HuH-7 (cell line): ENCODE results near the gene PCDH8.

Experiments
- DNase-seq: peaks from one replicate; pipeline ENCODE4 v3.0.0; 2011; ENCODE audit warnings: low spot score

PCDH8 gene

GRCh38 chr13:52851137-52851962 lies 2.9 kb upstream of the PCDH8 start:
- peak; percentile 49 for DNase-seq

- DNase-seq = peak; percentile 73
Measured at GRCh38 chr13:52850396-52851136, 2.1 kb upstream of the PCDH8 start.

DNA sequence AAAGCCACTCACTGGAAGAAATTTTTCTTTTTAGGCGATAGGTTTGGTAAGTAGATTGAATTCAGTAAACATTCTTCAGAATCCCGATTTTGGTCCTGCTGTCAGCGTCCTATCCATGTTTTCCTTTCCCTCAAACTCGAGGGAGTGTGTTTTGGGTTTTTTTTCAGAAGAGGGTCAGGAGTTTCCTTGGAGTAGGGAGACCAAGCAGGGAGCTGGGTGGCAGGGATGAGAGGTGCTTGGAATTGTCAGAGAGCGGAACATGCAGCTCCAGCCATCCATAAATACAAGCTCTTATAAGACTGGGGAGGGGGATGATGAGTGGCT lies 1.6 kb upstream of the PCDH8 start:
- DNase-seq = no peak

- no peak for DNase-seq
Measured at GRCh38 chr13:52849291-52850071, 1.0 kb upstream of the PCDH8 start.

DNA sequence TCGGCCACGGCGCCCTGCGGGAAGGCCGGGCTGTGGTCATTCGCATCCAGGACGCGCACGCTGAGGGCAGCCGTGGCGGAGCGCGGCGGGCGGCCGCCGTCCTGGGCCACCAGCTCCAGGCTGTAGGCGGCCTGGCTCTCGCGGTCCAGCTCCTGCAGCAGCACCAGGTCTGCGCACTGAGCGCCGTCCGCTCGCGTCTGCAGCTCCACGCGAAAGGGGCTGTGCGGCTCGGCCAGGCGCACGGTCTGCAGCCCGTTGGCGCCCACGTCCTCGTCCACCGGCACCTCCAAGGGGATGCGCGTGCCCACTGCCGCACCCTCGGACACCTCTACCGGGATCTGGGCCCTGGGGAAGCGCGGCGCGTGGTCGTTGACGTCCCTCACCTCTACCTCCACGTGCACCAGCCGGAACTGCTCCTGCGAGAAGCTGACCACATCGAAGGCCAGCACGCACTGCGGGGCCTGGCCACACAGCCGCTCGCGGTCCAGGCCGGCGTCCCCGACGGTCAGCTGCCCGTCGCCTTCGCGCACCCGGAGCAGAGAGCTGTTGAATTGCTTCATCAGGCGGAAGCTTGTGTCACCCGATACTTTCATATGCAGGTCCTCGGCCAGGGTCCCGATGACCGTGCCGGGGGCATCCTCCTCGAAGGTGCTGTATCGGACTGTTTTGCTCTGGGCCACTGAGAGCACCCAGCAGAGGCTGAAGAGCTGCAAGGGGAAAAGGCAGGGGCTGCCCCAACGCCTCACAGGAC lies 583 bp downstream of the PCDH8 start:
- DNase-seq = no peak

- no peak for DNase-seq
Measured at GRCh38 chr13:52847322-52847681, 1.1 kb downstream of the PCDH8 start.

GRCh38 chr13:52846567-52847321 lies 1.7 kb downstream of the PCDH8 start:
- no peak for DNase-seq

GRCh38 chr13:52845766-52846566 lies 2.5 kb downstream of the PCDH8 start:
- no peak for DNase-seq

DNA sequence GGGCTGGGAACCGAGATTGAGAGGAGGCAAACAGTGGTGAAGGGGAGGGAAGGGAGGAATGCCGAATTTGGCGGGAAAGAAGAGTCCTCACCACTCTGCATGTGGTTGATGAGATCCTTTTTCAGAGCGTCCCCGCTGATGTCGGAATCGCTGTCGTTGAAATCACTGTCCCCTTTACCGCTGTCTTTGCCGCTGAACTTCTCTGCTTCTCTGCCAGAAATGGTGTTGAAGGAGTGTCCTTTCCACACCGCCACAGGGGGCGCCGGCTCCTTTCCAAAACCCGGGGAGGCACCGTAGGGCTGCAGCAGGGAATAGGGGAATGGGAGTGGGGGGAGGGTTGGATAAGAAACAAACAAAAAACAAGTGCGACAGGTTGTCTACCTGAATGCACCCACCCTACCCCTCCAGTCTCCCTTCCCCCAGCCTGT lies 3.1 kb downstream of the PCDH8 start:
- DNase-seq = no peak

DNA sequence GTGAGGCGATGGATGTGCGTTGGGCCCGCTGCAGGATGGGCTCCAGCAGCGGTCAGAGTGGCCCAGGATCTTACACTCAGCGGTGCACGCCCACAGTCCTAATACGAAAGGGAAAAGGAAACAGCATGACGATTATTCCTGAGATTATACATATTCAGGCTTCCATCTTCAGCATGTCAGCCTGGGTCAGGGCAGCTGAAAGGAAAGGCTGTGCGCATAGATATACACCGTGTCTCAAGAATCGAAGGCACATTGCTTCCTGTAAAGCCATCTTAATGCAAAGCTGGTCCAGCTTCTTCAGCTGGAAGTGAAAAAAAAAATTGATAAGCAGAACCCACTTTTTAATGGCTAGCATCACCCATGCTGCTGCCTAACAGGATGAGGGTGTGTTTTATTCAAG lies 3.6 kb downstream of the PCDH8 start:
- no peak for DNase-seq

- no peak for DNase-seq
Measured at GRCh38 chr13:52842441-52842840, 6.0 kb downstream of the PCDH8 start.

- no peak for DNase-seq
Measured at GRCh38 chr13:52840066-52840465, 8.4 kb downstream of the PCDH8 start.

DNA sequence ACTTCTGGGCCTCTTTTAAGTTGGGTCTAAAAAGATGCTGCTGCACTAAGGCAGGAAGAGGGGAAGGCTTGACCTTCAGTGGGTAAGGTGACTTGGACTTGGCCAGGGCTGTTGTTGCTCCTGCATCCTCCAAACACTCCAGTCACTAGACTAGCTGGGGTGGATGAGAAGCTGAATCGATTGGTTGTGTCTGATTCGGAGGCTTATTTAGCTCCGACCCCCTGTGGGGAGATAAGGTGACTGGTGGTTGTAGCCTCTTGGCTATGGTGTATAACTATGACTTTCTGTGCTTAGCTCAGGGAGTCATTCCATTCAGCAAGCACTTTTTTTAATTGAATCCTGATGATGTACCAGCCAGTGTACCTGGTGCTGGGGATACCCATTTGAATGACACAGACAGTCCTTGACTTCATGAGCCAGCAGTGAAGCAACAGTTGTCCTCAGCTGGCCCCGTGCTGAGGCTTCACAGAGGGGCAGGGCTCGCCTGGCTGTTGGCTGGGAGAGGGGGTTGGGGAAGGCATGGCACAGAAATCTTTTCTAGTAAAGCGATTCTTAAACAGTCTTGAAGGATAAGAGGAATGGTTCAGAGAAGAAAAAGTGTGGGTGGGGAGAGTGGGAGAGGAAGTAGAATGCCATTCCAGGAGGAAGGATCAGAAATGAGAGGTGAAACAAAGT lies 9.9 kb downstream of the PCDH8 start:
- no peak for DNase-seq

DNA sequence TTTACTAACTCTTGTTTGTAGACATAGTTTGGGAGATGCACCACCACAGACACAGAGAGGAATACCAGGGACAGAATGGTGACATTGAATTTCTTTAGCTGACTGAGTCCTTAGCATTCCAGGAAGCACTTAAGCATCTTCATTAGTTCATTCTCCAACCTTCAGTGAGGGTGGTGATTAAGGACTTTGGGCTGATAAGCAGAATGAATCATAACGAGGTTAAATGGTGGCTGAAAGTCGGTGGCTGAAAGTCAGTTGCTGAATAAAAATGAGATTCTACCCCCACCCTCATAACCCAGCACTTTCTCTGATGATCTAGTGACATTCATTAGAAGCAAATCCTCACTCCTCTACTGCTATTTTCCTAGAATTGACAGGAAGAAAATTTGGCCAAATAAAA lies 10.6 kb downstream of the PCDH8 start:
- no peak for DNase-seq

GRCh38 chr13:52835071-52835839 lies 13.2 kb downstream of the PCDH8 start:
- DNase-seq = no peak

GRCh38 chr13:52833296-52833875 lies 15.1 kb downstream of the PCDH8 start:
- DNase-seq = no peak

GRCh38 chr13:52832313-52832712 lies 16.1 kb downstream of the PCDH8 start:
- no peak for DNase-seq

DNA sequence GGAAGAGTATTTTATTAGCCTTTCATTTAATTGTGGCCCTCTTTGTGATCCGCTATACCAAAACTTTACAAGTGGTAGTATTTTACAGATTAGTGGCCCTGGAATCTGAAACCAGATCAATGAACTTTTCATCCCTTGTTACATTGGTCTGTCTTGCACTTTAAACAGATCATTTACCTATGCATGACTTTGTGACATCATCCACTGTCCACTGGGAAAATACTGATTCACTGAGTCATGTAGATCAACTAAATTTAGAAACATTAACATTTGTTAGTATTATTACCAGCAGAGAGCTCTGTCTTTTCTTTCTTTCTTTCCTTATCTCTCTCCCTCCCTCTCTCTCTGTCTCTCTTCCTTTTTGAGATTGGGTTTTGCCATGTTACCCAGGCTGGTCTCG lies 17.5 kb downstream of the PCDH8 start:
- no peak for DNase-seq

DNA sequence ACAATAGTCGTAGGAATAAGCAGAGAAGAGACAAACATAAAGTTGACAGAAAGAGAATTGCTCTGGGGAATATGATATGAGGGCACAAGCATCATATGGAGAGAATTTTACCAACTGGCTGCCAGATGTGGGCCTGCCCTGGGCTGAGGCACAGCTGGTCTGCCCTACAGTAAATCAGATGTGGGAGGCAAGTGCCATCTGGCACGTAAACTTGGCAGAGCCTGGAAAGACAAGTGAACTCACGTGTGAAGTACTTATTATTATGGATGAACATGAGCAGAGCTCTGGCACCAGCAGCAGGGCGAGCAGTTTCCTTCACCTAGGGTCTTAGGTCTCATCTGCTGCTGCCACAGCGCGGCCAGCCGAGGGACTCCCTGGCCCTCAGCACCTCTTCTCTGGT lies 20.6 kb downstream of the PCDH8 start:
- no peak for DNase-seq
